Activated CD8-positive, alpha-beta memory T cell treated with anti-CD3 and anti-CD28 coated beads, Interleukin-2, amount 50 U/mL, for 48 hours (primary cell): Measurements from ENCODE around the gene BCL6B.
"Not testable (repeated sequence)": the region's sequence is repeated elsewhere in the genome, so short reads cannot be mapped to it uniquely, and the experiment has no call there.

Source experiments
- DNase-seq: peaks from one replicate; pipeline ENCODE4 v3.0.0-alpha.2; 2020

The BCL6B gene

DNA sequence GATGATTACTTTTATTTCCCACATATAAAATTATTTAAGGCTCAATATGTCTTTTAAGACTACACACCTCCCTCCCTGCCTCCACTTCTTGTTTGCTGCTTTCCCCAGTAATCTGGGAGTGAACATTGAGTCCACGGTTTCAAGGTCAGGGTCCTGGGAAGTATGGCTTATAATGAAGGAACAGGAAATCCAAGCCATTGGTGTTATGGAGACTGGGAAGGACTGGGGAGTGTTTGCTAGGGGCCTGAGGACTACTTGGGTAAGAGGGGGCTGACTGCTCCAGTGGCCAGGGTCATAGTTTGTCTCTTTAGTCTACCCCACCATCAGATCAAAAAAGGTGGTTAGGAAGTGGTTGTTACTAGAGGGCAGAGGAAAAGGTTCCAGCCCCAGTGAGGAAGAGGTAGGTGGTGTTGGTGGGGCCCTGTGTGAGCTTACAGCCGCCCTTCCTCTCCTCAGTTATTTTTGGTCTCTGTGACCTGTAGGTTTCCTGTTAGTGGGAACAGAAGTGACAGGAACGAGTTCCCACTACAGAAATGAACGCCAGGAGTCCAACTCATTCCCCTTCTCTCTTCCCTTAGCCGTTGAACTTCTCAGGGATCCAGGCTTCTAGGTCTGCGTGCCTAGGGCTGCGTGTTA, 12.2 kb downstream of the BCL6B start:
- no peak for DNase-seq

DNA sequence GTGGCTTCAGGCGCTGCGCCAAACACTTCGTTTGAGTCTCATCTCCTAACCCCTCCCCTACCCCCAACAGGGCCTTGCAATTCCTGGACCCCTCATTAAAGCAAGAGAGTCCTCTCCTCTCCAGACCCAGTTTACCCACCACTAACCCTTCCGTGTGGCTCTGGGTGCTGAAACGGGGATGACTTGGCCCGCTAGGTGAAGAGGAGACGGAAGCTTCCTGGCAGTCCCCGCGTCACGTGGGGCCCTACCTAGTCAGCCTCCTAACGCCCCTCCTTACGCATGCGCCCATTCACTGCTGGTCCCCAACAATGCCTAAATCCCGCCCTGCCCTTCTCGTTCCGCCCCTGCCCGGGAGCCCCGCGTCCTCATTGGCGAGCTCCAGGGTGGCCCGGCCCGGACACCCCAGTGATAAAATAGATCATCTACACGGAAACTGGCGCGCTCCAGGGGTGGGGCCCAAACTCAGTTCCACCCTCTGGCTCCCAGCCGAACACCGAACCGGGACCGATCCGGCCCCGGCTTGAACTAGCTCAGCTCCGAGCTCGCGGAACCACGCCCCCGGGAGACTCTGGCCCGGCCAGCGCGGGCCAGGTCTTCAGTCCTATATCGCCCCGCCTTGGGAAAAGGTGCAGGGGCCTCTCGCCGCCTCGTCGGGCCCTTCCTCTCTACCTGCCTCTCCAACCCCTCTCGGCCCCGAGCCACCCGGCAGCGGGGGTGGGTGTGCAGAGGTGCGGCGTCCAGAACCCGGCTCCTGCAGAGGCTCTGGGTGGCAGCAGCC, 12.9 kb downstream of the BCL6B start, which contains the start of gene SLC16A13:
Gene SLC16A13, plus strand, starts transcription at position 425 of the 778 bp plus-strand sequence. CDS start 368 bp downstream, outside the sequence.
- DNase-seq, result peak; percentile 96

DNA sequence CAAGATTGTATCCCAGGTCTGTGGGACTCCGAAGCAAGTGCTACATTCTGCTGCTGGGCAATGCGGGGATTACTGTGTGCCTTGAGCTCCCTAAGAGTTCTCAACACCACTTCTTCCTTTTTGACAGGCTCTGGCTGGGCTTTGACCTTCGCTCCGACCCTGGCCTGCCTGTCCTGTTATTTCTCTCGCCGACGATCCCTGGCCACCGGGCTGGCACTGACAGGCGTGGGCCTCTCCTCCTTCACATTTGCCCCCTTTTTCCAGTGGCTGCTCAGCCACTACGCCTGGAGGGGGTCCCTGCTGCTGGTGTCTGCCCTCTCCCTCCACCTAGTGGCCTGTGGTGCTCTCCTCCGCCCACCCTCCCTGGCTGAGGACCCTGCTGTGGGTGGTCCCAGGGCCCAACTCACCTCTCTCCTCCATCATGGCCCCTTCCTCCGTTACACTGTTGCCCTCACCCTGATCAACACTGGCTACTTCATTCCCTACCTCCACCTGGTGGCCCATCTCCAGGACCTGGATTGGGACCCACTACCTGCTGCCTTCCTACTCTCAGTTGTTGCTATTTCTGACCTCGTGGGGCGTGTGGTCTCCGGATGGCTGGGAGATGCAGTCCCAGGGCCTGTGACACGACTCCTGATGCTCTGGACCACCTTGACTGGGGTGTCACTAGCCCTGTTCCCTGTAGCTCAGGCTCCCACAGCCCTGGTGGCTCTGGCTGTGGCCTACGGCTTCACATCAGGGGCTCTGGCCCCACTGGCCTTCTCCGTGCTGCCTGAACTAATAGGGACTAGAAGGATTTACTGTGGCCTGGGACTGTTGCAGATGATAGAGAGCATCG, 15.4 kb downstream of the BCL6B start:
- DNase-seq, result no peak

DNA sequence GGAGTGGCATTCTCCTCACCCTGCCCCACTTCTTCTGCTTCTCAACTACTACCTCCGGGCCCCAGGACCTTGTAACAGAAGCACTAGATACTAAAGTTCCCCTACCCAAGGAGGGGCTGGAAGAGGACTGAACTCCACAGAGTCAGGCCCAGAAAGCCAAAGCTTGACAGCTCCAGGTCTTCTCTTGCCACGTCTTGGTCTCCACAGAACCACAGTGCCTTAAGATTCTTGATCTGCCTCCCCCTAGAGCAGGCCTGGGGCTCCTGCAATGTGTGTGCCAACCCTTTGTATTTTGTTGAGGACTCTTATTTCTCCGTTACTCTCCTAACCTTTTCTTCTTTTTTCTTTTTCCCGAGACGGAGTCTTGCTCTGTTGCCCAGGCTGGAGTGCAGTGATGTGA, 17.0 kb downstream of the BCL6B start:
- no peak for DNase-seq

- DNase-seq, result peak; percentile 65
These were observed 19.0 kb downstream of the BCL6B start for GRCh38 chr17:7041607-7042500.

DNA sequence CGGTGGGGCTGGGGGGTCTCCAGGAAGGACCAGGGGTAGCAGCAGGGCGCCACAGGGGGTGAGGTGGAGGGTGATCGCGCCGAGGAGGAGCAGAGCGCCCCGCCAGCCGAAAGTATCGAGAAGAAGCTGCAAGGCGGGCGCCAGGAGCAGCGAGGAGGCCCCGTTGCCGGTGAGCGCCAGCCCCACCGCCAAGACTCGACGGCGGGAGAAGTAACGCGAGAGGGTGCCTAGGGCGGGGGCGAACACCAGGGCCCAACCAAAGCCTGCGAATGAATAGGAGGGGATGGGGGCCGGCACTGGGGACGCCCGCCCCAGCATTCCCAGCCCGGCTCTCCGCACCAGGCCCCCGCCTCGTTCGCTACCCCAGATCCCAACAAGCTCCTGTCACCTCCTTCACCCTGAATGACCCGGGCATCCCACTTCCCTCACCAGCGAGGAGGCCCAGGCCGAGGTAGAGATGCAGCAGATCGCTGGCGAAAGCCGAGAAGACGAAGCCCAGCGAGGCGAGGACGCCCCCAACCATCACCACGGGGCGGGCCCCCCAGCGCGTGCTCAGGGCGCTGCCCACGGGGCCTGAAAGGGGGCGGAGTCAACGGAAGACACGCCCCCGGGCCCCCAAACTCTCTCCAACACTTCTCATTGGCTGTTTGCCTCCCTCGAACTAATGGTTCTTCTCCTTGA, 19.8 kb downstream of the BCL6B start:
- DNase-seq, result peak; percentile 81

GRCh38 chr17:7043182-7043496, 20.3 kb downstream of the BCL6B start:
- no peak for DNase-seq

- peak; percentile 70 for DNase-seq
These were observed 20.8 kb downstream of the BCL6B start, which contains the start of gene SLC16A11 for GRCh38 chr17:7043497-7044198. Gene SLC16A11 (minus strand): TSS chr17:7044092. CDS start chr17:7043513, 579 bp downstream.

DNA sequence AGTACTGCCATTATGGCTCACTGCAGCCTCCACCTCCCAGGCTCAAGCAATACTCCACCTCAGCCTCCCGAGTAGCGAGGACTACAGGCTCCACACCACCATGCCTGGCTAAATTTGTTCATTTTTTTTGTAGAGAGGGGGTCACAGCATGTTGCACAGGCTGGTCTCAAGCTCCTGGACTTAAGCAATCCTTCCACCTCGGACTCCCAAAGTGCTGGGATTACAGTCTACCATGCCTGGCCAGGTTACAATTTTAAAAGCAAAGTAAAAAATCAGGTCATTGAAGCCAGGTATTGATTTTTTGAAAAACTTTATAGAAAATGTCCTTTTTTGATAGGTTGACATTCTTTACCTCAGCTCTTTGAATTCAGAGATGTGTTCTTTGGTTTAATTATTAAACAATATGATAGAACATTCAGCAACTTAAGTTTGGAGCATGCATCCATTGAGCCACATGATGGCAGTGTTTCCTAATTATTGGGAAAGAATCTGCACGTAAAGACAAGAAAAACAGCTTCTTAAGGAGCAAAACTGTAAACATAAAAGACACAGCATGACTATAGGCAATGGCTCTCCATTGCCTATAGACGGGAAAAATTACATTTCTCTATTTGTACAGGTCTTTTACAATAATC, 22.8 kb downstream of the BCL6B start:
- DNase-seq, result no peak

DNA sequence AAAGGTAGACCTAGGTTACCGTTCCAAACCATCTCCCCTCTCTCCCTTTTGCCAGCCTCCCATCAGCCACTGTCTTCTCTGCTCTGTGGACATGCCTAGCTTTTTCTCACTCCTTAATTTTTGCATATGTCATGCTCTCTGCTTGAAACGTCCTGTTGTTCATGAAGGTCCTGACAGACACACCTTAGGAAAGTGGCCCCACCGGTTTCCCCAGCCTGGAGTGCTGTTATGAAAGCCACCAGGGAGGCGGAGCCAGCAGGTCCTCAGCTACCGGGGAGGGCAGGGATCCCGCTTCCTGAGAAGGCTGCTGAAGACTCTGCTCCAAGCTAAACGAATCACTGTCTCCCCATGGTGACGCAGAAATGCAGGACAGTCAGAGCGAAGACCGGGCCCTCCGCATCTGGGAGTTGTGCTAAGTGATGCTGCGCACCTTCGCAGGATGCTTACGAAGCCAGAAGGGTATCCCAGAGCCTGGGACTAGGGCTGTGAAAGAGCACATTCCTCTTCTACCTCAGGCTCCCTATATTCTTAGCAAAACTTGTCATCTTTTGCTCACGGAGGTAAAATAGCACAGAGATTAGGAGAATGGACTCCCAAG, 23.4 kb downstream of the BCL6B start:
- DNase-seq, result peak; percentile 71

GRCh38 chr17:7046725-7047397, 24.0 kb downstream of the BCL6B start:
- peak; percentile 74 for DNase-seq

DNA sequence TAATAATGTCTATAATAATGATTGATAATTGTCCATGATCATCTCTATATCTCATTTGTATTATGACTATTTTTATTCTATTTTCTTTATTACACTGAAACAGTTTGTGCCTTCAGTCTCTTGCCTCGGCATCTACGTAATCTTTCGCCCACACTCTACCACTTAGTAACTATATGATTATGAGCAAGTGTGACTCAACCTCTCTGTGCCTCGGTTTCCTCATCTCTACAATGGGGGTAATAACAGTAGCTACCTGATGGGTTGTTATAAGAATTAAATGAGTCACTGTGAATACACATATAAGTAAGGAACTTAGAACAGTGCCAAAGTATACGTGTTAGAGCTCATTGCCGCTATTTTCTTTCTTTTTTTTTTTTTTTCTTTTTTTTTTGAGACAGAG, 24.7 kb downstream of the BCL6B start:
- no peak for DNase-seq

DNA sequence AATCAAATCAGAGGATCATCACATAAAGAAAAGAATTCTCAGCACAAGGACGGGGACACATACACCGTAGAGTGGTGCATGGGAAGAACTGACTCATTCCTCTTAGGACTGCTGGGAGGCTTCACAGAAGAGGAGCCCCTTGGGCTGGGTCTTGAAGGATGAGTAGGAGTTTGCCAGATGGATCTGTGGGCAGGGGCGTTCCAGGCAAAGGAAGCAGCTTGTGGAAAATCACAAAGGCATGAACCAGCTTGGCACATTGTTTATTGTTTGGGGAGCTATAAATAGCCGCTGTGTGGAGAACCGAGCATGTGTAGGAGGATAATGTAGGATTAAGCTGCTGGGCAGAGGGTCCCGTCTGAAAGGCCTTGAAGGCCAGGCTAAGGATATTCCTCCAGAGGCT, 26.1 kb downstream of the BCL6B start:
- DNase-seq, result no peak

DNA sequence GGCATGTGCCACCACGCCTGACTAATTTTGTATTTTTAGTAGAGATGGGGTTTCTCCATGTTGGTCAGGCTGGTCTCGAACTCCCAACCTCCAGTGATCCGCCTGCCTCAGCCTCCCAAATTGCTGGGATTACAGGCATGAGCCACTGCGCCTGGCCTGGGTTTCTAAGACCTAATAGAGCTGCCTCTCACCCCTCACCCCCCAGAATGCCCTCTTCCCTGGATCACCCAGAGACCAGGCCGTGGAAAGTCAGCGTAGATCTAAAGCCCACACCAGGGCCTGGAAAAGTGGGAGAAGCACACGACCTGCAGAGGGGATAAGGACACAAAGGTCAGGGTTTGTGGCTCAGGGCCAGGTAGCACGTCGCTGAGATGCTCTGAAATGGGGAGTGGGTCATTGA, 27.7 kb downstream of the BCL6B start:
- DNase-seq, result not testable (repeated sequence)

DNA sequence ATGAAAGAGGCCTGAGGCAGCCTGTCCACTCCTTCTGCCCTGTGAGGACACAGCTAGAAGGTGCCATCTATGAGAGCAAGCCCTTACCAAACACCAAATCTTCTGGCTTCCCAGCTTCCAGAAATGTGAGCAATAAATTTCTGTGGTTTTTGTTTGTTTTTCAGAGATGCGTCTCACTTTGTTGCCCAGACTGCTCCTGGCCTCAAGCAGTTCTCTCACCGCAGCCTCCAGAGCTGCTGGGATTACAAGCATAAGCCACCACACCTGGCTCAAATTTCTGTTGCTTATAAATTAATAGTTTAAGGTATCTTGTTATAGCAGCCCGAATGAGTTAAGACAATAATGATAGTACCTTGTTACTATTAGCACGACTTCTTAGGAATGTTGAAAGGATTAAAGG, 33.5 kb downstream of the BCL6B start:
- no peak for DNase-seq

DNA sequence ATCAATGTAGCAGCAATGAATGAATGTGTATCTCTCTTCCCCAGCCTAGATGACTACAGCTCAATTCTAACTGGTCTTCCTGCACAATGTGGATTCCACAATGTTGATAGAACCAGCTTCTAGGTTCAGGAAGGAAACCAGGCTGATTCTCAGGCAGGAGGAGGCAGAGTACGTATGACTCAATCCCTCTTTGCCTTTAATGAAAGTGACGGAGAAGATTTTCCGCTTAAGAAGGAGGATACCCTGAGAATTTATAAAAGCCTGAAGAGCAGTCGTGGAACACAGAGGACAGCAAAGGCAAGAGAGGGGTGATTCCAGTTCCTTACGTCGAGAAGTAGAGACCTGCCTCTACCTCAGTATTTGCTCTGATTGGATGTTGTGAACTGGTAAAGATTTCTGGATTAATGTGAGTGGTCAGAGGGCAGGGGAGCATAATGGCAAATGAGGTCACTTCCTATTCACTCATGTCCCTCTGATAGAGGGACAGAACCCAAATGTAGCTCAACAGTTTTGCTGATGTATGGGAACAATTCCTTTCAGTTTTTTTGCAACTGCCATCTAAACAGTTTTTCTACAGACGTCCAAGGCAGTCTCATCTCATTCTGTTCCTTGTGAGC, 36.1 kb downstream of the BCL6B start:
- DNase-seq, result no peak

DNA sequence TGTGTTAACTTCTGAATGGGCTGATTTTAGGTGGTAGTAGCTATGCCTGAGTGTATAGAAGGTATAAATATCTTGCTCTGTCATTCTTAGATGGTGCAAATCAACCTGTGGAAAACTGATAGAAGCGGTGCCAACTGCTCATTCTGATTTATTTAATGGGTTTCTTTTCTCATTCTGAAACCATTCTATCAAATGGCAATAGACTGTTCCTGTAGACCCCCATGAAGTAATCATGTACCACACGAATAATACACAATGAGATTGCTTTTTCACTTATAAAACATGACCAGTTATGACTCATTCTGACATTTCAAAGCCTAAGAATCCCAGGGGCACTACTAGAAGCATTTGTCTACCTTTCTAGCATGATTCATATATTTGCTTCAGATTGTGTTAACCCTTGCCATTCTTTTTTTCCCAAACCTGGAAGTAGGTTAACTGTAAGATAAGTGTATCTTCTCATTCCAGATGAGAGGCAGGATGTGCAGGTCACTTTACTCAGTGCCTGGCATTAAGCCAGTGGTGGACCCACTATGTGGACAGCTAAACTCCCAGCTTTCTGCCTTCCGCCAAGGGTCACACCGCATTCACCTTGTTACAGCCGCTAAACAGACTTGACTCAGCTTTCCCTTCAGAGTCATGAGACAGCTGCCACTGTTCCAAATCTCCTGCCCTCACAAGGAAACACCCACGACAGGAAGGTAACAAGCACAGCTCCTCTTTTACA, 37.5 kb downstream of the BCL6B start:
- DNase-seq, result peak; percentile 69

- no peak for DNase-seq
These were observed 40.8 kb downstream of the BCL6B start for GRCh38 chr17:7063518-7064094.
